Heart left ventricle (tissue), 16 donors: ENCODE measurements around the gene PTTG1. TPM values are rescaled to one million over a fixed set of nuclear protein-coding genes. Genes with fewer than 3 reads are reported as not detected.

Source experiments
- ATAC-seq, 4 donors: fragments of 200-7000 bp; cut with Tn5 transposase; one replicate each; pipeline ENCODE4 v1.9.1; 2020 to 2022; ENCODE audit warnings: moderate library complexity in 4 of 4, mild to moderate bottlenecking in 3 of 4, moderate number of reproducible peaks in 1 of 4
- DNase-seq, 5 donors: peaks; one replicate each; pipeline ENCODE4 v3.0.0-alpha.2; 2020
- H3K27ac ChIP-seq, 12 donors: fragments of 200-600 bp; sonication (generic) in 4 of 12; one replicate each; pipeline versions ENCODE4 v1.5.0 to v1.8.0; 2016 to 2022; ENCODE audit warnings: mild to moderate bottlenecking in 2 of 12
- H3K27me3 ChIP-seq, 9 donors: fragments of 200-600 bp; sonication (generic) in 2 of 9; one replicate each; pipeline versions ENCODE4 v1.5.1 to v1.8.0; 2016 to 2022; ENCODE audit warnings: mild to moderate bottlenecking in 3 of 9
- H3K36me3 ChIP-seq, 9 donors: fragments of 200-600 bp; sonication (generic) in 2 of 9; one replicate each; pipeline versions ENCODE4 v1.5.0 to v1.8.0; 2018 to 2022; ENCODE audit warnings: mild to moderate bottlenecking in 2 of 9
- H3K4me1 ChIP-seq, 12 donors: fragments of 200-600 bp; sonication (generic) in 4 of 12; one replicate each; pipeline versions ENCODE4 v1.5.0 to v1.8.0; 2016 to 2022; ENCODE audit warnings: mild to moderate bottlenecking in 3 of 12
- H3K4me3 ChIP-seq, 12 donors: fragments of 200-600 bp; sonication (generic) in 4 of 12; one replicate each; pipeline versions ENCODE4 v1.5.0 to v1.8.0; 2017 to 2022; ENCODE audit warnings: mild to moderate bottlenecking in 9 of 12, moderate library complexity in 4 of 12
- H3K9me3 ChIP-seq, 12 donors: fragments of 200-600 bp; sonication (generic) in 4 of 12; one replicate each; pipeline versions ENCODE4 v1.5.0 to v1.8.0; 2016 to 2022; ENCODE audit warnings: mild to moderate bottlenecking in 1 of 12
- CTCF ChIP-seq, 12 donors: fragments of 200-600 bp; sonication (generic) in 4 of 12; IDR thresholded peaks; one replicate each; pipeline versions ENCODE4 v1.5.0 to v1.8.0; 2018 to 2022; ENCODE audit warnings: antibody characterized with exemption in 12 of 12, mild to moderate bottlenecking in 5 of 12
- POLR2A ChIP-seq, 2 donors: fragments of 450-650 bp; IDR thresholded peaks; one replicate each; pipeline ENCODE4 v1.6.1; 2017; ENCODE audit warnings: antibody characterized with exemption in 2 of 2, mild to moderate bottlenecking in 2 of 2, moderate library complexity in 2 of 2
- WGBS, 4 donors: extraction: QIAGEN DNeasy Blood & Tissue Kit in 2 of 4; methylation state at CpG; one replicate each; pipeline versions ENCODE4 v1.1.5 to v1.1.7; 2013 to 2018; 5-methylcytosine and 5-hydroxymethylcytosine counted together
- intact Hi-C, 10 donors: fragments of 100-400 bp; cut with DNase I; formaldehyde crosslinking; loops; one replicate each; pipeline versions ENCODE4 v1.11.1 to v1.14.2; 2022
- long read RNA-seq, 3 donors: library from polyadenylated mRNA; unstranded; transcript quantifications; one replicate each; pipeline ENCODE4 v2.0.0, GENCODE V29; 2020 to 2021
- polyA plus RNA-seq, 2 donors: library from polyadenylated mRNA; stranded (reverse); fragments of 200-250 nt; gene quantifications; one replicate each; pipeline ENCODE4 v1.2.3, GENCODE V29; 2013
- total RNA-seq, 9 donors: library from RNA; depleted of rRNA in 2 of 9; stranded (reverse); fragments of >200 nt in 2 of 9; fragmentation: NEBNext Ultra II Directional in 3 of 9; extraction: Animal tissue kit (Norgen Biotek cat#: 25700) in 3 of 9; gene quantifications; one replicate each; pipeline versions ENCODE4 v1.1.0 to v1.2.4, GENCODE V29; 2016 to 2023
- donor health status: ischemic (EF 13 %, LVEDD 7.1; RV severe dilation, severe dysfunction).
- donor health status: healthy with polysubstance abuse.
- donor health status: DM: no; HTN: yes; CAD: no.
- donor health status: DM: no; HTN: no; CAD: no.
- donor health status: ischemic (EF 25% LVEDD 6.9; RV normal size, moderate dysfunction).
- donor health status: ischemic (EF 25% LVEDD 5.7; RV mildly dilated, moderate dysfunction).
- donor health status: healthy.
- donor health status: DM: yes; HTN: yes; CAD: no.
- donor health status: ischemic (EF 35%, LVEDD 5.7; RV mildly dilated, moderate dysfunction).
- donor health status: nonischemic (EF 11% LVEDD 7.7; RV severe dilation, severe dysfunction).
- donor health status: DM: yes; HTN: yes; CAD: no.
- donor health status: PGD.
- donor health status: ischemic (EF 29% LVEDD 5.4; RV normal size, mild dysfunction).
- donor health status: nonischemic (EF 23%, LVEDD 6.1; RV moderate dilation, normal function).

Gene PTTG1
- total RNA-seq = 10 to 100 TPM in 1 of 9 donors, 1 to 10 TPM in 7, under 1 TPM in 1; 0.70 to 22.9 (median 1.7) TPM
- polyA plus RNA-seq = 1 to 10 TPM; 1.6 to 9.0 TPM
- long read RNA-seq, donor 1 = 0 reads
- long read RNA-seq, donor 2 = 0 reads
- long read RNA-seq, donor 3, partial matches to known transcripts = 0 of 2 reads
- long read RNA-seq, donor 3, other reads (novel, unspliced or antisense) = 0 of 2 reads

DNA sequence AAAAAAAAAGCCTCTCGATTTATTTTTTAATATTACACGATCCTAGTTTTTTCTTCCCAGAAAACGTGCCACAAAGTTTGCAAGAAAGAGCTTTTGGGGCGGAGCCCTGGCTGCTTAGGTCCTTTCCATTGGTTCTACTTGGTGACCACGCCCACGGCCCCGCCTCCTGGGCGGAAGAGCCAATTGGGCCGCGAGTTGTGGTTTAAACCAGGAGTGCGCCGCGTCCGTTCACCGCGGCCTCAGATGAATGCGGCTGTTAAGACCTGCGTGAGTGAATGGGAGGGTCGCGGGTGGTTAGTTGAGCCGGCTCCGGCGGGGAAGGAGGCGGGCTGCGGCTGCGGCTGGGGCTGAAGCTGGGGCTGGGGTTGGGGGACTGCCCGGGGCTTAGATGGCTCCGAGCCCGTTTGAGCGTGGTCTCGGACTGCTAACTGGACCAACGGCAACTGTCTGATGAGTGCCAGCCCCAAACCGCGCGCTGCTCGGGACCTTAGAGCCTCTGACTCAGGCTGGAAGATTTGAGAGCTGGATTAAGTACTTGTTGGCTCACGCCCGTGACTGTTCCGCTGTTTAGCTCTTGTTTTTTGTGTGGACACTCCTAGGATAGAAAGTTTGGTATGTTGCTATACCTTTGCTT lies at the start of gene PTTG1:
Gene PTTG1, plus strand, starts transcription at position 231 of the 634 bp plus-strand sequence. CDS start 458 bp downstream, outside the sequence.
- Histone ChIP-seq H3K36me3 (peaks cover 0 to 2% (median 0%) of the 10 kb centered on the region in 9 donors), H3K9me3 (no peaks in the 10 kb centered on the region), H3K4me3 (peak within 1 kb of the TSS; percentile 28 to 75 (median 64)), H3K4me1 (peaks cover 0 to 66% (median 21%) of the 10 kb centered on the region in 12 donors), H3K27ac (peak within 1 kb of the TSS in 6 of 12 donors; percentile 23 to 74 (median 40)), H3K27me3 (no peaks in the 10 kb centered on the region)
- DNase-seq (peak; percentile 93 to 97 (median 96)), ATAC-seq (peak; percentile 78 to 93 (median 90))
- peak in 1 of 2 donors; percentile 37 for TF ChIP-seq POLR2A (IDR thresholded peaks at IDR 0.05)
- no peak for TF ChIP-seq CTCF (IDR thresholded peaks at IDR 0.05)
- intact Hi-C loops = no loop called here
- 0 to 1% (median 1%) methylated on average over 36 to 39 of the region's 39 CpGs for WGBS, 4 donors

GRCh38 chr5:160375166-160375565 lies 46.5 kb upstream of the PTTG1 start:
- H3K4me1 ChIP-seq = peaks cover 0 to 19% (median 1%) of the 10 kb centered on the region in 12 donors
- intact Hi-C loops = no loop called here
- H3K27me3 ChIP-seq = peaks cover 0 to 8% (median 0%) of the 10 kb centered on the region in 9 donors
- no peak overlapping the region for H3K4me3 ChIP-seq
- H3K36me3 ChIP-seq = no peaks in the 10 kb centered on the region
- DNase-seq (no peak), ATAC-seq (no peak)
- TF ChIP-seq POLR2A (IDR thresholded peaks at IDR 0.05) = no peak
- no peak for TF ChIP-seq CTCF (IDR thresholded peaks at IDR 0.05)
- H3K27ac ChIP-seq = no peak overlapping the region
- H3K9me3 ChIP-seq = no peaks in the 10 kb centered on the region

DNA sequence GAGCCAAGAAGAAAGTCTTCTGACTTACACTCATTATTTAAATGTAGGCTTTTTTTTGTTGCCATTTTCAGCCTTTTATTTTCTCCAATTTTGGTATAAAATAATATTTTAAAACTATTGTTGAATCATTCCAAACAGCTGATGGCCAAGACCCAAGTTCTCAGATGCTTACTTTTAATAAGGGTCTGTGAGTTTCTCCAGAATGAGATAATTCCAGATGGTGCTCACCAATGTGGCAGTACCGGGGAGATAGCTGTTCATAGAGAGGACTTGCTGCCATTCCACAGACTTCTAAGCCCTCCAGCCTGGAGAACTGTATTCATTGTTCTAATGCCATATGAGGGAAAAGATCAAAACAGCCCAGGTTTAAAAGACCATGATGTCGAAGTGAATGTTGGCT lies 46.0 kb upstream of the PTTG1 start:
- Histone ChIP-seq H3K4me3 (no peak overlapping the region), H3K27me3 (peaks cover 0 to 3% (median 0%) of the 10 kb centered on the region in 9 donors), H3K36me3 (no peaks in the 10 kb centered on the region), H3K9me3 (no peaks in the 10 kb centered on the region), H3K4me1 (peaks cover 0 to 17% (median 0%) of the 10 kb centered on the region in 12 donors), H3K27ac (no peak overlapping the region)
- no peak for ATAC-seq
- no peak for DNase-seq
- WGBS, 4 donors = 76 to 85% (median 78%) methylated on average over 2 of the region's 2 CpGs
- intact Hi-C loops = no loop called here
- no peak for TF ChIP-seq POLR2A (IDR thresholded peaks at IDR 0.05)
- no peak for TF ChIP-seq CTCF (IDR thresholded peaks at IDR 0.05)

GRCh38 chr5:160376416-160376815 lies 45.2 kb upstream of the PTTG1 start:
- Histone ChIP-seq H3K9me3 (no peaks in the 10 kb centered on the region), H3K4me3 (no peak overlapping the region), H3K27ac (no peak overlapping the region), H3K27me3 (peaks cover 0 to 3% (median 0%) of the 10 kb centered on the region in 9 donors), H3K4me1 (peaks cover 0 to 12% (median 0%) of the 10 kb centered on the region in 12 donors), H3K36me3 (no peaks in the 10 kb centered on the region)
- intact Hi-C loops = no loop called here
- no peak for TF ChIP-seq POLR2A (IDR thresholded peaks at IDR 0.05)
- TF ChIP-seq CTCF (IDR thresholded peaks at IDR 0.05) = no peak
- DNase-seq = no peak
- no peak for ATAC-seq
